SK-N-SH treated with all-trans-retinoic acid at 6 μM for 48 hours (cell line): ENCODE results near the gene CD63.

Source experiments
- ATAC-seq: fragments of 200-7000 bp; cut with Tn5 transposase; 3 replicates; pipeline ENCODE4 v1.9.1; 2020; ENCODE audit warnings: mild to moderate bottlenecking, moderate library complexity
- ARNTL ChIP-seq: fragments of 450-650 bp; formaldehyde crosslinking; IDR thresholded peaks from 2 replicates; pipeline ENCODE4 v1.5.0; 2020; ENCODE audit warnings: low read depth, mild to moderate bottlenecking, moderate library complexity, borderline replicate concordance
- BACH2 ChIP-seq: fragments of 250-450 bp; sonication (Bioruptor Pico); IDR thresholded peaks from 2 replicates; pipeline ENCODE4 v1.9.0; 2021; ENCODE audit warnings: mild to moderate bottlenecking, borderline replicate concordance
- CSDC2 ChIP-seq: fragments of 250-450 bp; sonication (Bioruptor Pico); IDR thresholded peaks from 2 replicates; pipeline ENCODE4 v1.5.0; 2020; ENCODE audit warnings: mild to moderate bottlenecking, moderate library complexity
- ESRRG ChIP-seq: fragments of 250-450 bp; sonication (Bioruptor Pico); IDR thresholded peaks from 2 replicates; pipeline ENCODE4 v1.6.1; 2021; ENCODE audit warnings: mild to moderate bottlenecking
- GLIS3 ChIP-seq: fragments of 250-450 bp; sonication (Bioruptor Pico); IDR thresholded peaks from 2 replicates; pipeline ENCODE4 v1.5.0; 2020; ENCODE audit warnings: mild to moderate bottlenecking, moderate library complexity
- ISL1 ChIP-seq: fragments of 250-450 bp; sonication (Bioruptor Pico); IDR thresholded peaks from 2 replicates; pipeline ENCODE4 v2.1.2; 2022; ENCODE audit warnings: mild to moderate bottlenecking, moderate library complexity
- OSR1 ChIP-seq: fragments of 250-450 bp; sonication (Bioruptor Pico); IDR thresholded peaks from 2 replicates; pipeline ENCODE4 v1.8.0; 2022; ENCODE audit warnings: moderate library complexity, mild to moderate bottlenecking, inconsistent platforms
- RARB ChIP-seq: fragments of 250-450 bp; sonication (Bioruptor Pico); IDR thresholded peaks from 2 replicates; pipeline ENCODE4 v1.8.0; 2021; ENCODE audit warnings: mild to moderate bottlenecking, moderate library complexity
- SNAI2 ChIP-seq: fragments of 250-450 bp; sonication (Bioruptor Pico); IDR thresholded peaks from 2 replicates; pipeline ENCODE4 v1.5.0; 2020; ENCODE audit warnings: mild to moderate bottlenecking, moderate library complexity
- TCF4 ChIP-seq: fragments of 250-450 bp; sonication (Bioruptor Pico); IDR thresholded peaks from 2 replicates; pipeline ENCODE4 v1.8.0; 2021; ENCODE audit warnings: mild to moderate bottlenecking, moderate library complexity, borderline replicate concordance
- ZC3H10 ChIP-seq: fragments of 250-450 bp; sonication (Bioruptor Pico); IDR thresholded peaks from 2 replicates; pipeline ENCODE4 v1.5.1; 2021; ENCODE audit warnings: mild to moderate bottlenecking, moderate library complexity
- ZFP30 ChIP-seq: fragments of 450-650 bp; formaldehyde crosslinking; IDR thresholded peaks from 2 replicates; pipeline ENCODE4 v1.5.0; 2022; ENCODE audit warnings: mild to moderate bottlenecking, moderate library complexity
- ZNF70 ChIP-seq: fragments of 450-650 bp; formaldehyde crosslinking; IDR thresholded peaks from 2 replicates; pipeline ENCODE4 v1.5.0; 2020; ENCODE audit warnings: mild to moderate bottlenecking, moderate library complexity
- TF ChIP-seq, protein P1 (sequence below): fragments of 250-450 bp; sonication (Bioruptor Pico); IDR thresholded peaks from 2 replicates; pipeline ENCODE4 v1.5.0; 2020; ENCODE audit warnings: mild to moderate bottlenecking, moderate library complexity
- TF ChIP-seq, protein P2 (sequence below): fragments of 250-450 bp; sonication (Bioruptor Pico); IDR thresholded peaks from 2 replicates; pipeline ENCODE4 v1.8.0; 2020; ENCODE audit warnings: mild to moderate bottlenecking, moderate library complexity, borderline replicate concordance
- TF ChIP-seq, protein P3 (sequence below): fragments of 250-450 bp; sonication (Bioruptor Pico); IDR thresholded peaks from 2 replicates; pipeline ENCODE4 v1.5.1; 2020; ENCODE audit warnings: low read depth, mild to moderate bottlenecking, moderate library complexity
- TF ChIP-seq, protein P4 (sequence below): fragments of 250-450 bp; sonication (Bioruptor Pico); IDR thresholded peaks from 2 replicates; pipeline ENCODE4 v1.5.1; 2021; ENCODE audit warnings: mild to moderate bottlenecking, moderate library complexity
- TF ChIP-seq, protein P5 (sequence below): fragments of 250-450 bp; sonication (Bioruptor Pico); IDR thresholded peaks from 2 replicates; pipeline ENCODE4 v1.8.0; 2021; ENCODE audit warnings: low read depth, mild to moderate bottlenecking, moderate library complexity, borderline replicate concordance

Gene CD63

DNA sequence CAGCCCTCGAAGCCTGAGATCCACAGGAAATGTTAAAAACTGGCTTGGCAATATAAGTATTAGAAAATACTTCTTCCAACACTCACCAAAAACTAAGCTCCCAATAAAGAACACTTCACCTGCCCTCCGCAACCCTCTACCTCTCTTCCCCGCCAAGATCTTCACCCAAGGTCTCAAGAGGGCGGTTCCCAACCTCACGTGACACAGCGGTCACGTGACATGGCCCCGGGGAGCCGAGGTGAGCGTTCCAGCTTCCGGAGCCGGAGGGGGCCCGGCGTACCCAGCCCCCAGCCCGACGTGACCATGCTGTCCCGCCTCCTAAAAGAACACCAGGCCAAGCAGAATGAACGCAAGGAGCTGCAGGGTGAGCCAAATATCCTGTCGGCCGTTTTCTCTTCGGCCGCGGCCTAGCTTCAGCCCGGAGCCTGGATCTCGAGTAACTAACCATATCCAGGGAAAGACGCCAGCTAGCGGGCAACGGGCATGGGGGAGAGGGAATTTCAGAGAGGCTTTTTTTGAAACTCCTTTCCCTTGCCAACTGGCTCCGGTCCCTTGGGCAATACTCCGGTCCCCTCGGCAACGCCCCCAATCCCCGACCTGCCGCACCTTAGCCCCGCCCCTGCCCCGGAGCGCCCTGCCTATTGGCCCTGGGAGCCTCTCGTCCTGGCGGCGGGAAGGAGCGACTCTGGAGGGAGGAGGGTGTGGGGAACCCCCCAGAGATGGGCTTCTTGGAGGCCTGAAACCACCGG, 12.8 kb downstream of the CD63 start, which contains the start of gene BLOC1S1 (continued):
- TF ChIP-seq, protein P1, sequence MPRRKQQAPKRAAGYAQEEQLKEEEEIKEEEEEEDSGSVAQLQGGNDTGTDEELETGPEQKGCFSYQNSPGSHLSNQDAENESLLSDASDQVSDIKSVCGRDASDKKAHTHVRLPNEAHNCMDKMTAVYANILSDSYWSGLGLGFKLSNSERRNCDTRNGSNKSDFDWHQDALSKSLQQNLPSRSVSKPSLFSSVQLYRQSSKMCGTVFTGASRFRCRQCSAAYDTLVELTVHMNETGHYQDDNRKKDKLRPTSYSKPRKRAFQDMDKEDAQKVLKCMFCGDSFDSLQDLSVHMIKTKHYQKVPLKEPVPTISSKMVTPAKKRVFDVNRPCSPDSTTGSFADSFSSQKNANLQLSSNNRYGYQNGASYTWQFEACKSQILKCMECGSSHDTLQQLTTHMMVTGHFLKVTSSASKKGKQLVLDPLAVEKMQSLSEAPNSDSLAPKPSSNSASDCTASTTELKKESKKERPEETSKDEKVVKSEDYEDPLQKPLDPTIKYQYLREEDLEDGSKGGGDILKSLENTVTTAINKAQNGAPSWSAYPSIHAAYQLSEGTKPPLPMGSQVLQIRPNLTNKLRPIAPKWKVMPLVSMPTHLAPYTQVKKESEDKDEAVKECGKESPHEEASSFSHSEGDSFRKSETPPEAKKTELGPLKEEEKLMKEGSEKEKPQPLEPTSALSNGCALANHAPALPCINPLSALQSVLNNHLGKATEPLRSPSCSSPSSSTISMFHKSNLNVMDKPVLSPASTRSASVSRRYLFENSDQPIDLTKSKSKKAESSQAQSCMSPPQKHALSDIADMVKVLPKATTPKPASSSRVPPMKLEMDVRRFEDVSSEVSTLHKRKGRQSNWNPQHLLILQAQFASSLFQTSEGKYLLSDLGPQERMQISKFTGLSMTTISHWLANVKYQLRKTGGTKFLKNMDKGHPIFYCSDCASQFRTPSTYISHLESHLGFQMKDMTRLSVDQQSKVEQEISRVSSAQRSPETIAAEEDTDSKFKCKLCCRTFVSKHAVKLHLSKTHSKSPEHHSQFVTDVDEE (CRISPR knock-in tag), result peak; percentile 71; the same call in 1 of the 2 replicates
- TF ChIP-seq RARB, result no peak
- TF ChIP-seq, protein P2, sequence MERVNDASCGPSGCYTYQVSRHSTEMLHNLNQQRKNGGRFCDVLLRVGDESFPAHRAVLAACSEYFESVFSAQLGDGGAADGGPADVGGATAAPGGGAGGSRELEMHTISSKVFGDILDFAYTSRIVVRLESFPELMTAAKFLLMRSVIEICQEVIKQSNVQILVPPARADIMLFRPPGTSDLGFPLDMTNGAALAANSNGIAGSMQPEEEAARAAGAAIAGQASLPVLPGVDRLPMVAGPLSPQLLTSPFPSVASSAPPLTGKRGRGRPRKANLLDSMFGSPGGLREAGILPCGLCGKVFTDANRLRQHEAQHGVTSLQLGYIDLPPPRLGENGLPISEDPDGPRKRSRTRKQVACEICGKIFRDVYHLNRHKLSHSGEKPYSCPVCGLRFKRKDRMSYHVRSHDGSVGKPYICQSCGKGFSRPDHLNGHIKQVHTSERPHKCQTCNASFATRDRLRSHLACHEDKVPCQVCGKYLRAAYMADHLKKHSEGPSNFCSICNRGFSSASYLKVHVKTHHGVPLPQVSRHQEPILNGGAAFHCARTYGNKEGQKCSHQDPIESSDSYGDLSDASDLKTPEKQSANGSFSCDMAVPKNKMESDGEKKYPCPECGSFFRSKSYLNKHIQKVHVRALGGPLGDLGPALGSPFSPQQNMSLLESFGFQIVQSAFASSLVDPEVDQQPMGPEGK (CRISPR knock-in tag), result peak; percentile 83; the same call in 1 of the 2 replicates
- no peak for TF ChIP-seq ESRRG (CRISPR knock-in tag)
- no peak for TF ChIP-seq ZFP30 (CRISPR knock-in tag)
- TF ChIP-seq, protein P3, sequence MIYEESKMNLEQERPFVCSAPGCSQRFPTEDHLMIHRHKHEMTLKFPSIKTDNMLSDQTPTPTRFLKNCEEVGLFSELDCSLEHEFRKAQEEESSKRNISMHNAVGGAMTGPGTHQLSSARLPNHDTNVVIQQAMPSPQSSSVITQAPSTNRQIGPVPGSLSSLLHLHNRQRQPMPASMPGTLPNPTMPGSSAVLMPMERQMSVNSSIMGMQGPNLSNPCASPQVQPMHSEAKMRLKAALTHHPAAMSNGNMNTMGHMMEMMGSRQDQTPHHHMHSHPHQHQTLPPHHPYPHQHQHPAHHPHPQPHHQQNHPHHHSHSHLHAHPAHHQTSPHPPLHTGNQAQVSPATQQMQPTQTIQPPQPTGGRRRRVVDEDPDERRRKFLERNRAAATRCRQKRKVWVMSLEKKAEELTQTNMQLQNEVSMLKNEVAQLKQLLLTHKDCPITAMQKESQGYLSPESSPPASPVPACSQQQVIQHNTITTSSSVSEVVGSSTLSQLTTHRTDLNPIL (CRISPR knock-in tag), result peak; percentile 30; the same call in 1 of the 2 replicates
- peak; percentile 89; the same call in 1 of the 2 replicates for TF ChIP-seq CSDC2 (CRISPR knock-in tag)
- TF ChIP-seq ZC3H10, result no peak
- TF ChIP-seq ZNF70 (CRISPR knock-in tag), result no peak
- TF ChIP-seq ARNTL (CRISPR knock-in tag), result no peak
- TF ChIP-seq, protein P4, sequence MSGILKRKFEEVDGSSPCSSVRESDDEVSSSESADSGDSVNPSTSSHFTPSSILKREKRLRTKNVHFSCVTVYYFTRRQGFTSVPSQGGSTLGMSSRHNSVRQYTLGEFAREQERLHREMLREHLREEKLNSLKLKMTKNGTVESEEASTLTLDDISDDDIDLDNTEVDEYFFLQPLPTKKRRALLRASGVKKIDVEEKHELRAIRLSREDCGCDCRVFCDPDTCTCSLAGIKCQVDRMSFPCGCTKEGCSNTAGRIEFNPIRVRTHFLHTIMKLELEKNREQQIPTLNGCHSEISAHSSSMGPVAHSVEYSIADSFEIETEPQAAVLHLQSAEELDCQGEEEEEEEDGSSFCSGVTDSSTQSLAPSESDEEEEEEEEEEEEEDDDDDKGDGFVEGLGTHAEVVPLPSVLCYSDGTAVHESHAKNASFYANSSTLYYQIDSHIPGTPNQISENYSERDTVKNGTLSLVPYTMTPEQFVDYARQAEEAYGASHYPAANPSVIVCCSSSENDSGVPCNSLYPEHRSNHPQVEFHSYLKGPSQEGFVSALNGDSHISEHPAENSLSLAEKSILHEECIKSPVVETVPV, result no peak
- TF ChIP-seq ISL1 (CRISPR knock-in tag), result no peak
- TF ChIP-seq SNAI2 (CRISPR knock-in tag), result no peak

DNA sequence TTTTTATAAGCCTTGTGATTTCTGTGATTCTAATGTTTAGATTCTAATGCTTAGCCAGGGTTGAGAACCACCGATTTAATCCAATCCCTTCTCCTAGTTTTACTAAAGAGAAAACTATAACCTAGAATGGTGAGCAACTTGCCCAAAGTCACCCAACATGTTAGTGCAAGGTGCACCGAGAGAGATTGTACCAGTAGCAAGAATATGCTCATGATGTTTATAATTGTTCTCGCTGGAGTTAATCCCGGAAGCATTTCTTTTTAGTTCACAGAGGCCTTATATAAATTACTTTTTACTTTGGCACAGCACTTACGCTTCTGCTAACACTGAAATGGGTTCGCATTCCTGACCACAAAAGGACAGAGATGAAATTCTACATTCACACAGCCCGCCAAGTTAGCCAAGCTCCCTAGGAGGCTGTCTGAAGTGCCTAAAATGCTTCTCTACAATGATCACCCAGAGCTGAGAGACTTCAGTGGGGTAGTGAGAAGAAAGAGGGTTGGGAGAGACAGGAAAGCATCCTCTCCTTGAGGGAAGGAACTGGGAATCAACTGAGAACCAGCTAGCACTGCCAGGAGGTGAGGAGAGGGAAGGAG, 13.5 kb downstream of the CD63 start:
- no peak for TF ChIP-seq RARB
- TF ChIP-seq ISL1 (CRISPR knock-in tag), result no peak
- TF ChIP-seq, protein P5, sequence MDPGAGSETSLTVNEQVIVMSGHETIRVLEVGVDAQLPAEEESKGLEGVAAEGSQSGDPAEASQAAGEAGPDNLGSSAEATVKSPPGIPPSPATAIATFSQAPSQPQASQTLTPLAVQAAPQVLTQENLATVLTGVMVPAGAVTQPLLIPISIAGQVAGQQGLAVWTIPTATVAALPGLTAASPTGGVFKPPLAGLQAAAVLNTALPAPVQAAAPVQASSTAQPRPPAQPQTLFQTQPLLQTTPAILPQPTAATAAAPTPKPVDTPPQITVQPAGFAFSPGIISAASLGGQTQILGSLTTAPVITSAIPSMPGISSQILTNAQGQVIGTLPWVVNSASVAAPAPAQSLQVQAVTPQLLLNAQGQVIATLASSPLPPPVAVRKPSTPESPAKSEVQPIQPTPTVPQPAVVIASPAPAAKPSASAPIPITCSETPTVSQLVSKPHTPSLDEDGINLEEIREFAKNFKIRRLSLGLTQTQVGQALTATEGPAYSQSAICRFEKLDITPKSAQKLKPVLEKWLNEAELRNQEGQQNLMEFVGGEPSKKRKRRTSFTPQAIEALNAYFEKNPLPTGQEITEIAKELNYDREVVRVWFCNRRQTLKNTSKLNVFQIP, result no peak
- no peak for ATAC-seq

DNA sequence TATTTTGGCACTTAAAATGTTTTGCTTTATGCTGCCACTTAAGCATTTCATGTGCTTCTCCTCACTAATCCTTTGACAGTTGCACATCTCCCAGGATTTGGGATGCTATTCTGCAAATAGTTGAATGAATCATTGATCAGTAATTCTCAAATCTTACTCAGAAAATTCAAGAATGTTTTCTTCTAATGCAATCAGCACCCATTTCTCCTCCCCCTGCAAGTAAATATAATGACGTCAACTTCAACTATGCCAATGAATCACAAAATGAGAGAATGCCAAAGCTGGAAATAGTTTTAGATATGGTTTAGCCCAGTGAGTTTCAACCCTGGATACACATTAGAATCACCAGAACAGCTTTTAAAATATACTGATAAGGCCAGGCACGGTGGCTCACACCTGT, 15.1 kb downstream of the CD63 start:
- ATAC-seq, result no peak
- TF ChIP-seq, protein P3 (CRISPR knock-in tag), result no peak
- TF ChIP-seq, protein P1 (CRISPR knock-in tag), result no peak
- no peak for TF ChIP-seq ISL1 (CRISPR knock-in tag)
- TF ChIP-seq GLIS3 (CRISPR knock-in tag), result no peak
- no peak for TF ChIP-seq TCF4 (CRISPR knock-in tag)
- TF ChIP-seq BACH2 (CRISPR knock-in tag), result no peak
- TF ChIP-seq, protein P5, result no peak
- TF ChIP-seq OSR1 (CRISPR knock-in tag), result no peak
- TF ChIP-seq, protein P2 (CRISPR knock-in tag), result no peak
